ENCODE results near the gene CCT6B.
"Not testable (repeated sequence)": the region's sequence is repeated elsewhere in the genome, so short reads cannot be mapped to it uniquely, and the experiment has no call there.

DNA sequence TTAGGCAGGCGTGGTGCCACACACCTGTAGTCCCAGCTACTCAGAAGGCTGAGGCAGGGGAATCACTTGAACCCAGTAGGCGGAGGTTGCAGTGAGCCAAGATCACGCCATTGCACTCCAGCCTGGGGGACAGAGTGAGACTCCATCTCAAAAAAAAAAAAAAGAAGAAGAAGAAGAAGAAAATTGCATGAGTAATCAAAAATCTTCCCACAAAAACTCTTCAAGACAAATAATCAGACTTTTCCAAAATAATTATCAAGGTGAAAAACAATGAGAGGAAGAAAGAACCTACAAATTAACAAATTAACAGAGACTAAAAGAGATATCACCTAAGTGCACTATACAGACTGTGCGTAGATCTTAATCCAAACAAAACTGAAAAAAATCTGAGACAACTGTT lies 10.5 kb downstream of the CCT6B start:
- not testable (repeated sequence) for TF ChIP-seq TP53 (CRISPR knock-in tag; IDR thresholded peaks at IDR 0.05); ZNF121 (CRISPR knock-in tag; IDR thresholded peaks at IDR 0.05); E2F4 (CRISPR knock-in tag; IDR thresholded peaks at IDR 0.05; ENCODE audit: borderline replicate concordance, low read depth); E2F5 (CRISPR knock-in tag; IDR thresholded peaks at IDR 0.05); NFYB (CRISPR knock-in tag; conservative IDR thresholded peaks at IDR 0.05; ENCODE audit: low read depth); SMAD4 (CRISPR knock-in tag; IDR thresholded peaks at IDR 0.05); CTCF (IDR thresholded peaks at IDR 0.05); NR1H2 (CRISPR knock-in tag; IDR thresholded peaks at IDR 0.05); USF1 (CRISPR knock-in tag; IDR thresholded peaks at IDR 0.05); RORB (CRISPR knock-in tag; IDR thresholded peaks at IDR 0.05); ZNF317 (CRISPR knock-in tag; IDR thresholded peaks at IDR 0.05; ENCODE audit: borderline replicate concordance, low read depth); GABPB1 (CRISPR knock-in tag; IDR thresholded peaks at IDR 0.05)
- TF ChIP-seq, protein P1, sequence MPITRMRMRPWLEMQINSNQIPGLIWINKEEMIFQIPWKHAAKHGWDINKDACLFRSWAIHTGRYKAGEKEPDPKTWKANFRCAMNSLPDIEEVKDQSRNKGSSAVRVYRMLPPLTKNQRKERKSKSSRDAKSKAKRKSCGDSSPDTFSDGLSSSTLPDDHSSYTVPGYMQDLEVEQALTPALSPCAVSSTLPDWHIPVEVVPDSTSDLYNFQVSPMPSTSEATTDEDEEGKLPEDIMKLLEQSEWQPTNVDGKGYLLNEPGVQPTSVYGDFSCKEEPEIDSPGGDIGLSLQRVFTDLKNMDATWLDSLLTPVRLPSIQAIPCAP (CRISPR knock-in tag; IDR thresholded peaks at IDR 0.05) = not testable (repeated sequence)

Measured in WTC11 (cell line).